Measurements from ENCODE around the gene CA5A. TPM values are rescaled to one million over a fixed set of nuclear protein-coding genes. Genes with fewer than 3 reads are reported as not detected.
"Not testable (repeated sequence)": the region's sequence is repeated elsewhere in the genome, so short reads cannot be mapped to it uniquely, and the experiment has no call there.

CA5A gene
- total RNA-seq, 2 experiments from 2014 or later: not detected

DNA sequence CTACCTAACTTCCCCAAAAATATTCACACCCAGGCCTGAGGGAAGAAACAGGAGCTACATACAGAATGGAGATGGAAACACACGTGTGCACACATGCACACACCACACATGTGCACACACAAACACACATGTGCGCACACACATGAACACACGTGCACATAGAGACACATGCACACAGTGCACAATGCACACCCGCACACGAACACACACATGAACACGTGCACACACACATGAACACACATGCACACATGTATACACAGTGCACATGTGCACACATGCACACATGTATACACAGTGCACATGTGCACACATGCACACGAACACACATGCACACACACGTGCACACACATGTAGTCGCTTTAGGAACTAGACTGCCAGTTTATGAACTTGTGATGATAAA is 18.8 kb downstream of the CA5A start:
- no peak for ATAC-seq (ENCODE audit: poor library complexity)
- no peak overlapping the region for H3K4me3 ChIP-seq (ENCODE audit: low read length)
- Mint-ChIP-seq H3K4me3 (no peak overlapping the region), H3K4me1 (ENCODE audit: low read depth) (no peaks in the 10 kb centered on the region), H3K27ac (no peak overlapping the region), H3K36me3 (ENCODE audit: low read depth) (no peaks in the 10 kb centered on the region), H3K9me3 (no peaks in the 10 kb centered on the region), H3K27me3 (no peaks in the 10 kb centered on the region)
- intact Hi-C loops (cut with DNase I, micrococcal nuclease): loop anchor here in 1 of 2 experiments (5.0 kb wide), 1 partner anchor 495 kb away; no protein-coding TSS in a partner anchor
- POLR2A ChIA-PET: no interaction called here
- H3K36me3 ChIP-seq (ENCODE audit: insufficient read depth, low read length): no peaks in the 10 kb centered on the region
- H3K27me3 ChIP-seq (ENCODE audit: control insufficient read depth in 1 of 2, insufficient read depth in 2 of 2, low read length in 2 of 2): no peaks in the 10 kb centered on the region
- no peak overlapping the region for H3K27ac ChIP-seq (ENCODE audit: low read depth in 1 of 2, low read length in 2 of 2)
- no peak for DNase-seq
- TF ChIP-seq, protein P1, sequence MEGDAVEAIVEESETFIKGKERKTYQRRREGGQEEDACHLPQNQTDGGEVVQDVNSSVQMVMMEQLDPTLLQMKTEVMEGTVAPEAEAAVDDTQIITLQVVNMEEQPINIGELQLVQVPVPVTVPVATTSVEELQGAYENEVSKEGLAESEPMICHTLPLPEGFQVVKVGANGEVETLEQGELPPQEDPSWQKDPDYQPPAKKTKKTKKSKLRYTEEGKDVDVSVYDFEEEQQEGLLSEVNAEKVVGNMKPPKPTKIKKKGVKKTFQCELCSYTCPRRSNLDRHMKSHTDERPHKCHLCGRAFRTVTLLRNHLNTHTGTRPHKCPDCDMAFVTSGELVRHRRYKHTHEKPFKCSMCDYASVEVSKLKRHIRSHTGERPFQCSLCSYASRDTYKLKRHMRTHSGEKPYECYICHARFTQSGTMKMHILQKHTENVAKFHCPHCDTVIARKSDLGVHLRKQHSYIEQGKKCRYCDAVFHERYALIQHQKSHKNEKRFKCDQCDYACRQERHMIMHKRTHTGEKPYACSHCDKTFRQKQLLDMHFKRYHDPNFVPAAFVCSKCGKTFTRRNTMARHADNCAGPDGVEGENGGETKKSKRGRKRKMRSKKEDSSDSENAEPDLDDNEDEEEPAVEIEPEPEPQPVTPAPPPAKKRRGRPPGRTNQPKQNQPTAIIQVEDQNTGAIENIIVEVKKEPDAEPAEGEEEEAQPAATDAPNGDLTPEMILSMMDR (IDR thresholded peaks at IDR 0.05): no peak
- no peaks in the 10 kb centered on the region for H3K4me1 ChIP-seq (ENCODE audit: insufficient read depth, low read length)
- H3K9me3 ChIP-seq (ENCODE audit: control insufficient read depth in 1 of 2, insufficient read depth in 1 of 2, low read length in 2 of 2): peaks cover 0 to 3% of the 10 kb centered on the region in 2 experiments
- CTCF ChIA-PET: no interaction called here

DNA sequence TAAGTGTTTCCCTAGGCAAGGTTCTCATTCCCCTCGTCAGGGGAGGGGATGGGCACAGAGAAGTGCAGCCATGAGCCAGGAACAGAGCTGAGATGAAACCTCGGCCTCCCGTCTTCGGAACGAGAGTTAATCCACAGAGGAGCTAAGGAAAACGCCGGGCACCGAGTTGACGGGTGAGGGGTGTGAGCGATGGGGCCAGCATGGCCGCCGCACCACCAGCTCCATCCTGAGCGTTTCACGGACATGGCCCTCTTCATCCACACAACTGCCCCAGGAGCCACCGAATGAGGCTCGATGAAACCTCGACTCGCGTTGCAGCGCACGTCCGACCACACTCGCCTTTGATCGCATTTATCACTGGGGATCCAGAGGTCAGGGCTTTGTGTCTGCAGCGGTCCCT is 21.5 kb downstream of the CA5A start:
- Mint-ChIP-seq H3K4me1 (ENCODE audit: low read depth) (no peaks in the 10 kb centered on the region), H3K27me3 (no peaks in the 10 kb centered on the region), H3K27ac (no peak overlapping the region), H3K4me3 (no peak overlapping the region), H3K36me3 (ENCODE audit: low read depth) (no peaks in the 10 kb centered on the region), H3K9me3 (no peaks in the 10 kb centered on the region)
- no peaks in the 10 kb centered on the region for H3K36me3 ChIP-seq (ENCODE audit: insufficient read depth, low read length)
- POLR2A ChIA-PET: no interaction called here
- H3K4me3 ChIP-seq (ENCODE audit: low read length): no peak overlapping the region
- H3K9me3 ChIP-seq (ENCODE audit: control insufficient read depth in 1 of 2, insufficient read depth in 1 of 2, low read length in 2 of 2): no peaks in the 10 kb centered on the region
- no peak for ATAC-seq (ENCODE audit: poor library complexity)
- CTCF ChIA-PET: interaction anchor here (1.6 kb wide), 1 partner anchor 134 kb away, joined by 4 read pairs; no protein-coding TSS in a partner anchor
- no peaks in the 10 kb centered on the region for H3K4me1 ChIP-seq (ENCODE audit: insufficient read depth, low read length)
- intact Hi-C loops (cut with DNase I, micrococcal nuclease): loop anchor here in 1 of 2 experiments (5.0 kb wide), 1 partner anchor 493 kb away; no protein-coding TSS in a partner anchor
- DNase-seq: no peak
- H3K27ac ChIP-seq (ENCODE audit: low read depth in 1 of 2, low read length in 2 of 2): no peak overlapping the region
- no peaks in the 10 kb centered on the region for H3K27me3 ChIP-seq (ENCODE audit: control insufficient read depth in 1 of 2, insufficient read depth in 2 of 2, low read length in 2 of 2)
- TF ChIP-seq, protein P1 (IDR thresholded peaks at IDR 0.05): no peak

DNA sequence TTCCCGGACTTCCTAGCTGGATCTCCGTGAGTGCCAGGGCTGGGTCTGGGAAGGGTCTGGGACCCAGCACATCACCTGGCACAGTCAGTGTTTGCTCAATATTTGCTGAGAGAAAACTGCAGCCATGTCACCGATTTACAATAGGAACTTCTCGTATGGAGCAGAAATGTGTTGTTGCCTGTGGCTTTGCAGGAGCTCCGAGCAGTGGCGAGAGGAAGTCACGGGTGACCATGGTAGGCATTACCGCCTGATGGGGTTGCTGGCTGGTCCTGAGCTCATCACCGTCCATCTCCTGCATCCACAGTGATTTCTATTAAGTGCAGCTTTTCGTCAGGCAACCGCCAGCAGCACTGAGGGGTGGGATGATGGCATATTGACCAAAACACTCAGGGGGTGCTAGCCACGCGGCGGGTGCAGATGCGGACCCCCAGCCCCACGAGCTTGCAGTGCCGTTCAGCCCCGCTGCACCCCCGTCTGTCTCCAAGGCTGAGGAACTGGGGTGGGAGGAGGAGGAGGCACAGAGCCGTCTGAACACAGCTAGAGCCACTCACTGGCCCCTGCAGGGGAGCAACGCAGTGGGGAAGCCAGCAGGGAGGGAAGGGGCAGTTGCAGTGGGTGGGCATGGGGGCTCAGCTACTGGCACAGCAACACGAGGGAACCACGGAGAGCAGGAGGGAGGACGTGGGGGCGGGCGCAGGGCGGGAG is 22.2 kb downstream of the CA5A start:
- ATAC-seq (ENCODE audit: poor library complexity); H3K4me1 Mint-ChIP-seq (ENCODE audit: low read depth); H3K9me3 Mint-ChIP-seq; H3K4me1 ChIP-seq (ENCODE audit: insufficient read depth, low read length); H3K9me3 ChIP-seq (ENCODE audit: control insufficient read depth in 1 of 2, insufficient read depth in 1 of 2, low read length in 2 of 2); H3K27ac ChIP-seq (ENCODE audit: low read depth in 1 of 2, low read length in 2 of 2); DNase-seq; H3K36me3 Mint-ChIP-seq (ENCODE audit: low read depth); H3K27me3 ChIP-seq (ENCODE audit: control insufficient read depth in 1 of 2, insufficient read depth in 2 of 2, low read length in 2 of 2); intact Hi-C loops (cut with DNase I, micrococcal nuclease); H3K27me3 Mint-ChIP-seq; H3K36me3 ChIP-seq (ENCODE audit: insufficient read depth, low read length); H3K4me3 Mint-ChIP-seq; POLR2A ChIA-PET; H3K27ac Mint-ChIP-seq; H3K4me3 ChIP-seq (ENCODE audit: low read length): not testable (repeated sequence)
- CTCF ChIA-PET: interaction anchor here (1.6 kb wide), 1 partner anchor 133 kb away, joined by 4 read pairs; no protein-coding TSS in a partner anchor

DNA sequence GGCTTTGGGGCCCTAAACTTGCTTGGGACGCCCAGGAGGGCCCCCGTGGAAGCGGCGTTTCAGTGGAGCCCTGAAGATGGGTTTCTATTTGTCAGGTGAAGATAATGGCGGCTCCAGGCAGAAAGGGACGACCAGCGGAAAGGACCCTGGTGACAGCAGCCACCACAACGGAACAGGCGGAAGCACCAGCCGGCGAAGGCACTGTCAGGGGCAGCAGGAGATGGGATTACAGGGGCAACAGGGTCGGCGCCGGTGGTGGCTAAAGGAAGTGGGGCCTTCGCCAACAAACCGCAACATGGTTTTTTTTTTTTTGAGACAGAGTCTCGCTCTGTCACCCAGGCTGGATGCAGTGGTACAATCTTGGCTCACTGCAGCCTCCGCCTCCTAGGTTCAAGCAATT is 23.6 kb downstream of the CA5A start:
- ATAC-seq (ENCODE audit: poor library complexity); H3K36me3 Mint-ChIP-seq (ENCODE audit: low read depth); H3K4me3 Mint-ChIP-seq; H3K4me3 ChIP-seq (ENCODE audit: low read length); CTCF ChIA-PET; H3K27ac Mint-ChIP-seq; H3K27ac ChIP-seq (ENCODE audit: low read depth in 1 of 2, low read length in 2 of 2); H3K4me1 ChIP-seq (ENCODE audit: insufficient read depth, low read length); DNase-seq; H3K9me3 ChIP-seq (ENCODE audit: control insufficient read depth in 1 of 2, insufficient read depth in 1 of 2, low read length in 2 of 2); H3K9me3 Mint-ChIP-seq; H3K4me1 Mint-ChIP-seq (ENCODE audit: low read depth); H3K27me3 Mint-ChIP-seq; H3K36me3 ChIP-seq (ENCODE audit: insufficient read depth, low read length); POLR2A ChIA-PET; intact Hi-C loops (cut with DNase I, micrococcal nuclease); H3K27me3 ChIP-seq (ENCODE audit: control insufficient read depth in 1 of 2, insufficient read depth in 2 of 2, low read length in 2 of 2): not testable (repeated sequence)

DNA sequence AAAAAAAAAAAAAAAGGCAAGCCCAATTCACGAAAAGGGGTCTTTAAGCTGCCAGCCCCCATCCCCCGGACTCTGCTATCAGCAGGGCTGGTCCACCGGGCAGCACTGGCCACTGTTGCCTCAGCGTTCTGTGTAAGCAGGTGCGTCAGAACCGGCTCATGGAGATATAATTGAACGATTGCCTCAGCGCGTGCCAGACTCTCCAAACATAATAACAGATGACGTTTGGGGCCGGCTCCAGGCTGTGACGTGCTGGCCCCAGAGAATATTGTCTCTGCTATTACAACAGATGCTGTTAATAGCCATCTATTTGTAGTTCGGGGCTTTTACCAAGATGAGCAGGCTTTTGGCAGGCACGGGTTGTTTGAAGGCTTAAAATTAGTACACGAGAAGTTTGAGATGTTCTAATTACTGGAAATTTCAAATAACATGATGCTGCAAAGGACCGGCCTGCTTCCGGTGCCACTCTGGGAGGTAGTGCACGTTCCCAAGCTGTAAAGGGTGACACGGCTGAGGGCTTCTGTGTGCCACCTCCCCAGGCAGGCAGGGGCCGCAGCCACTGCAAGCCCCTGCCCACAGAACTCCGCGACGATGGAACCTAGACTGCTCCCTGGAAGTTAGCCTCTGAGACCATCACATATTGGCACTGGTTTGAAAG is 25.1 kb downstream of the CA5A start:
- H3K4me3 Mint-ChIP-seq, CTCF ChIA-PET: not testable (repeated sequence)

More for the DNA sequence above, 25.1 kb downstream of the CA5A start:
- intact Hi-C loops (cut with DNase I, micrococcal nuclease); POLR2A ChIA-PET; H3K27me3 Mint-ChIP-seq; H3K4me3 ChIP-seq (ENCODE audit: low read length); H3K4me1 Mint-ChIP-seq (ENCODE audit: low read depth); DNase-seq; H3K9me3 ChIP-seq (ENCODE audit: control insufficient read depth in 1 of 2, insufficient read depth in 1 of 2, low read length in 2 of 2); H3K9me3 Mint-ChIP-seq; H3K27ac ChIP-seq (ENCODE audit: low read depth in 1 of 2, low read length in 2 of 2); H3K36me3 ChIP-seq (ENCODE audit: insufficient read depth, low read length); H3K27me3 ChIP-seq (ENCODE audit: control insufficient read depth in 1 of 2, insufficient read depth in 2 of 2, low read length in 2 of 2); ATAC-seq (ENCODE audit: poor library complexity); H3K36me3 Mint-ChIP-seq (ENCODE audit: low read depth); H3K27ac Mint-ChIP-seq; H3K4me1 ChIP-seq (ENCODE audit: insufficient read depth, low read length): not testable (repeated sequence)

Data from CD4-positive, alpha-beta T cell (primary cell).